SU-DHL-6 (cell line): Measurements from ENCODE around the gene NIPA2.

Experiments
- EZH2phosphoT487 ChIP-seq: fragments of 200-600 bp; sonication (generic), shearing (Covaris generic); conservative IDR thresholded peaks from 2 replicates; pipeline ENCODE4 v1.6.1; 2018; ENCODE audit warnings: mild to moderate bottlenecking, antibody characterized with exemption, low read length, moderate library complexity, mixed read lengths
- TF ChIP-seq, protein P1 (sequence below): fragments of 200-600 bp; sonication (generic); IDR thresholded peaks from one replicate; pipeline ENCODE4 v1.5.1; 2017; ENCODE audit warnings: antibody characterized with exemption, mild to moderate bottlenecking, low read length, moderate library complexity; ENCODE audit not compliant: insufficient read depth, poor library complexity, severe bottlenecking

- TF ChIP-seq, protein P1, sequence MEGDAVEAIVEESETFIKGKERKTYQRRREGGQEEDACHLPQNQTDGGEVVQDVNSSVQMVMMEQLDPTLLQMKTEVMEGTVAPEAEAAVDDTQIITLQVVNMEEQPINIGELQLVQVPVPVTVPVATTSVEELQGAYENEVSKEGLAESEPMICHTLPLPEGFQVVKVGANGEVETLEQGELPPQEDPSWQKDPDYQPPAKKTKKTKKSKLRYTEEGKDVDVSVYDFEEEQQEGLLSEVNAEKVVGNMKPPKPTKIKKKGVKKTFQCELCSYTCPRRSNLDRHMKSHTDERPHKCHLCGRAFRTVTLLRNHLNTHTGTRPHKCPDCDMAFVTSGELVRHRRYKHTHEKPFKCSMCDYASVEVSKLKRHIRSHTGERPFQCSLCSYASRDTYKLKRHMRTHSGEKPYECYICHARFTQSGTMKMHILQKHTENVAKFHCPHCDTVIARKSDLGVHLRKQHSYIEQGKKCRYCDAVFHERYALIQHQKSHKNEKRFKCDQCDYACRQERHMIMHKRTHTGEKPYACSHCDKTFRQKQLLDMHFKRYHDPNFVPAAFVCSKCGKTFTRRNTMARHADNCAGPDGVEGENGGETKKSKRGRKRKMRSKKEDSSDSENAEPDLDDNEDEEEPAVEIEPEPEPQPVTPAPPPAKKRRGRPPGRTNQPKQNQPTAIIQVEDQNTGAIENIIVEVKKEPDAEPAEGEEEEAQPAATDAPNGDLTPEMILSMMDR: no peak
- TF ChIP-seq EZH2phosphoT487: no peak
These were observed 35.4 kb downstream of the NIPA2 start for GRCh38 chr15:22873841-22874240.
